HCEC 1CT (cell line): Measurements from ENCODE around the gene EMILIN1.

Experiments used
- DNase-seq: peaks from one replicate; pipeline ENCODE4 v3.0.0-alpha.2; 2017

EMILIN1 gene

DNA sequence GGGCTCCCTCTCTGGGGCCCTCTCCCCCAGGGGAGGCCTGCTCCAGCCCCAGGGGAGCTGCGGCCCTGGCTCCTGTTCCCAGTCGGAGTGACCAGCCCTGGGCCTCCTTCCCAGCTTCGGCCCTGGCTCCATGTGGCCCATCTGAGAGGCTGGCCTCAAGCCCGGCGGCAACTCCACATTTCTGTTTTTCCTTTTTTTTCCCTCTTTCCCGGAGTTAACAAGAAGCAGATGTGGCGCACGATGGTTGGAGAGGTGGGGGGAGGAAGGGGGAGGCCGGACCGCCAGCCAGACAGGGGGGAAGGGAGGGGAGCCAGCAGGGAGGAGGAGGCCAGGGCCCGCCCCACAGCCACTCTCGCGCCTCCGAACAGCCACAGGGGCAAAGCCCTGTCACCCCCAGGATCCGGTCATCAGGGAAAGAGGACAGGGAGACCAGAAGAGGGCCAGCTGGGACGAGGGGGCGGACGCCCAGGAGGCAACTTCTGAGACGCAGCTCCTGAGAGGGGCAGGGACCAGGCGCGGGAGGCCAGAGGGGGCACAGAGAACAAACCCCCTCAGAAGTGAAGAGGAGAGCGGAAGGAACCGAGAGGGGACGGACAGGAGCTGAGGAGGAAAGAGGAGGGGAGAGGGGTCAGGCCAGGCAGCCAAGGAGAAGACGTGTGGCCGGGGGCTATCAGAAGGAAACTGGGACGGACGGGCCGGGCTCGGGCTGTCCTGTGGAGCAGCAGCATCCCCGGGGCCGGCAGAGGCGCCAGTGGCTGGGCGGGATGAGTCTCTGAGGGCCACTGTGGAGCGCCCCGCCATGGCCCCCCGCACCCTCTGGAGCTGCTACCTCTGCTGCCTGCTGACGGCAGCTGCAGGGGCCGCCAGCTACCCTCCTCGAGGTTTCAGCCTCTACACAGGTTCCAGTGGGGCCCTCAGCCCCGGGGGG is at the start of gene EMILIN1:
Gene EMILIN1 (plus strand): TSS at position 349 of the 928 bp plus-strand sequence. CDS start 451 bp downstream, at position 800.
- DNase-seq, result peak; percentile 93

GRCh38 chr2:27029051-27029450 is 49.4 kb upstream of the EMILIN1 start:
- DNase-seq, result peak; percentile 35

- DNase-seq, result peak; percentile 91
These were observed 45.7 kb upstream of the EMILIN1 start, which contains the start of gene TMEM214 for GRCh38 chr2:27032495-27033252. Gene TMEM214, plus strand, starts transcription at chr2:27032965. Its CDS starts 51 bp downstream, at chr2:27033016.

DNA sequence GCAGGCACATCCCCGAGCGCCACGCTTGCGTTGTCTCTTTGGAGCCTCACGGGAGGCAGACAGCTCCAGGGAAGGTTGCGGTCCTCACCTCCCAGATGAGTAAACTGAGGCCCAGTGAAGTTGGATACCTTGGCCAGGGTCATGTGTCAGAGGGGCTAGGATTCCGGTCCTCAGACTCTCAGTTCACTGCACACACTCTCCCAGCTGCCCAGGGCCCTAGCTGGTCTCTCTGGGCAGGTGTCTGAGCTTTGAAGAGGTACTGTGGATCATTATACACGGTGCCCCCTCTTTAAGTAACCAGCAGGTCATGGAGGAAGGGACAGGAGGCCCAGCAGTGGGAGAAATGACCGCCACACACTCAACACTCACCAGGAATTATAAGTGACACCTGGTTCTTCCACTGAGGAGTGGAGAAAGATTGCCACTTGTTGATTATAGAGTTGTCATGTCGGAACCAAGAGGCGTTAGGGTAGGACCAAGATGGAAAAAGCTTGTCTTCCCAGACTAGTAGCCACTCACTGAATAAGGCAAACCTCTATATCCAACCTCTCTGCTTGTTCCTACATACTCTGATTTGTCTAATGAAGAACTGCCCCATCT is 45.1 kb upstream of the EMILIN1 start:
- DNase-seq, result no peak

DNA sequence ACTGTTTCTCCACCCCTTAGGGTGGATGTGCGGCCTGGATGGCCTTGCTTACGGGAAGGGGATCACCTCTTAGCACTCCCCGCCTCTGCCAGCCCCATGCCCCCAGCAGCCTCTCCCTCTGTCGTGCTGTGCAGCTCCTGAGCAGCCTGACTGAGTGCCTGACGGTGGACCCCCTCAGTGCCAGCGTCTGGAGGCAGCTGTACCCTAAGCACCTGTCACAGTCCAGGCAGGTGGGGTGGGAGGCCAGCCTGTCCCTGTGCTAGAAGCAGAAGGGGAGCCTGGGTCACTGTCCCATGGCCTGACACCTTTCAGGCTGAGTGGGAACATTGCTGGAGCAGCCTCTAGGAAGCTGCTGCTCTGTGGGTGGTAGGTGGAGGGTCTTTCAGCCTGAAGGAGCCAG is 40.4 kb upstream of the EMILIN1 start:
- DNase-seq, result no peak

DNA sequence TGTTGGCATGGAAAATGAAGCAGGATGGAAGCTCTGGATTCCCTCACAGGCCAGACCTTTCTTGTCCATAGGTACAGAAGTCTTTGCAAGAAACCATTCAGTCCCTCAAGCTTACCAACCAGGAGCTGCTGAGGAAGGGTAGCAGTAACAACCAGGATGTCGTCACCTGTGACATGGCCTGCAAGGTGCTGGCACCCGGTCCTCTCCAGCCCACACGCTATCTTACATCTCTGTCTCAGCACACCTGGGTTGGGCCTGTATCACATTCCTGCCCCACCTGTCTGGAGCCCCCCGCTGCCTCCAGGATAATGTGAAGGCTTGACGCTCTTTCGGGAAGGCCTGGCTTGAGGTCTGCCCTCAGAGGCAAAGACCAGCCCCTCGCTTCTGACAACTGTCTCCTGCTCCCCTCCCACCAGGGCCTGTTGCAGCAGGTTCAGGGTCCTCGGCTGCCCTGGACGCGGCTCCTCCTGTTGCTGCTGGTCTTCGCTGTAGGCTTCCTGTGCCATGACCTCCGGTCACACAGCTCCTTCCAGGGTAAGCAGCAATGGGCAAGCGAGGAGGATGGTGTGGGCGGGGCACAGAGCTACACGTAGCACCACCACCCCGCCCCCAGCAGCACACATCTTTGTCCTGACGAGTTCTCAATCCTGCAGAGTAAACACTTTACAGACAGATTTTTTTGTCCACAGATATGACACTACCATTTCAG is 39.6 kb upstream of the EMILIN1 start:
- no peak for DNase-seq

DNA sequence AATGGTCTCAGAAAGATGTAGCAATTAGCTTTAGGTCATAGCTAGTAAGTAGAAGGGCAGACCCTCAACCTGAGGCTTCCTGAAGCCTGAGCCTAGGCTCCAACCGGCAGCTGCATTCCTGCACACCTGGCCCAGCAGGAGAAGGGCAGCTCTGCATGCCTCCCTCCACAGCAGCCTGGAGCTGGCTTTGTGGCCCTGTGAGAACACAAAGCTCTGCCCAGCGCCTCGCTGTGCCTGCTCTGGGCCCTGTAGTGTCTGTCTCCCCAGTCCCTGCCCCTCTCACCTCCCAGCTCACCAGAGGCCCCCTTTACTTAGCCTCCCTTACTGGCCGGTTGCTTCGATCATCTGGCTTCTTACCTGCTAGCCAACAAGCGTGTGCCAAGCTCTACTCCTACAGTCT is 39.0 kb upstream of the EMILIN1 start:
- DNase-seq, result no peak

- no peak for DNase-seq
These were observed 38.5 kb upstream of the EMILIN1 start for GRCh38 chr2:27039871-27040270.

- DNase-seq, result no peak
These were observed 38.1 kb upstream of the EMILIN1 start for GRCh38 chr2:27040282-27040681.

GRCh38 chr2:27041752-27042151 is 36.7 kb upstream of the EMILIN1 start:
- no peak for DNase-seq

DNA sequence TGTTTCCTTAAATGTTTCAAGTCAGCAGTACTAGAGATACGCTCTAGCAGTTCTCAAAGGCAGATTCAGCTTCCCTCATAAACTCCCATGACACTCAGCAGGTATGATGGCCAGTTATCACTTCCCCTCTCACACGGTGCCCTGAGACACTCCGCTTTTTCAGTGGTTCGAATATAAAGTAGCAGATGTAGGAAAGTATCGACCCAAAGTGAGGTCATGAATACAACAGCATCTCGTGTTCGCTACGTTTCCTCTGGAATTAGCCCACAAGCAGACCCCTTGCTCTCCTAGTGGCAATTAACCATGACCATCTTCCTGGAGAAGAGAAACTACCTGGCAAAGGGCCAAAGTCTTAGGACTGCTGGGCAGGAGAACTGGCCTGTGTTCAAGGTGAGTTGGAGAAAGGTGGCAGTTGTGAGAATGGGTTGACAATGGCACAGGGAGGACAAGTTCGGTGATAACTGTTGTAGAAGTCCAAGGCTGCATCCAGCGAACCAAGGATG is 36.2 kb upstream of the EMILIN1 start:
- no peak for DNase-seq

- peak; percentile 3 for DNase-seq
These were observed 35.3 kb upstream of the EMILIN1 start for GRCh38 chr2:27042985-27043634.

DNA sequence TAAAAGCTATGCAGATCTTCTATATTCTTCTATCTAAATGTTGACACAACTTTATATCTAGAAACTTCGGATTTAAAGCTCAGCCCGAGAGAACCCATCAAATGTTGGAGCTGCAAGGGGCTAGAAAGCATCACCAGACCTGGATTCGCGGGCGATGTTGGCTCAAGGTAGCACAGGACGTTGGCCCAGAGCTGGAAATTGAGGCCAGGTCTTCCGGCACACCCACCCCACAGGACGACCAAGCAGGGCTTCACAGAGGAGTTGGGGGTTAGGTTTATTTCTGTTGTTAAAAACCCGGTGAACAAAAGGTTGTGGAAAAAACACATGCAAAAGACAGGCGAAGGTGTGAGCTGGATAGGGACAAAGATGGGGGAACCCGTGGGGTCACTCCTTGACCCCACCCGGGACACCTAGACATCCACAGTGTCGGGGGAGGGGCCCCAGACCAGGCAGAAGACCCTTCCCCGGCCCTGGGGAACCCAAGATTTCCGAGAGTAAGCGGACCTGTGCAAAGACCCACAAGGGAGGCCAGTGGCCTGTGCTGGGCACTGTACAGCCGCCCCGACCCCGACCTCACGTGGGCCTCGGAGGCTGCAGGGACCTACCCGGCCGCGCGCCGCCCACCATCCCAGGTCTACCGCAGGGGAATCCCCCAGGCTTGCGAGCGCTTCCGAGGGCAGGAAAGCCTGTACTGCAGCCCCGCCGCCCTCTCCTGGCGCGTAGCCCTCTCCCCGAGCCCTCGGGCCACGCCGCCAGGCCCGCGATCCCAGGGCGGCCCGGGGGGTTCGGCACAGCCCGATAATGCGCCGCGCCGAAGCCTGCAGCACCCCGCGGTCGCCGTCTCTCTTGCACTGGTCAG is 28.8 kb upstream of the EMILIN1 start:
- no peak for DNase-seq

DNA sequence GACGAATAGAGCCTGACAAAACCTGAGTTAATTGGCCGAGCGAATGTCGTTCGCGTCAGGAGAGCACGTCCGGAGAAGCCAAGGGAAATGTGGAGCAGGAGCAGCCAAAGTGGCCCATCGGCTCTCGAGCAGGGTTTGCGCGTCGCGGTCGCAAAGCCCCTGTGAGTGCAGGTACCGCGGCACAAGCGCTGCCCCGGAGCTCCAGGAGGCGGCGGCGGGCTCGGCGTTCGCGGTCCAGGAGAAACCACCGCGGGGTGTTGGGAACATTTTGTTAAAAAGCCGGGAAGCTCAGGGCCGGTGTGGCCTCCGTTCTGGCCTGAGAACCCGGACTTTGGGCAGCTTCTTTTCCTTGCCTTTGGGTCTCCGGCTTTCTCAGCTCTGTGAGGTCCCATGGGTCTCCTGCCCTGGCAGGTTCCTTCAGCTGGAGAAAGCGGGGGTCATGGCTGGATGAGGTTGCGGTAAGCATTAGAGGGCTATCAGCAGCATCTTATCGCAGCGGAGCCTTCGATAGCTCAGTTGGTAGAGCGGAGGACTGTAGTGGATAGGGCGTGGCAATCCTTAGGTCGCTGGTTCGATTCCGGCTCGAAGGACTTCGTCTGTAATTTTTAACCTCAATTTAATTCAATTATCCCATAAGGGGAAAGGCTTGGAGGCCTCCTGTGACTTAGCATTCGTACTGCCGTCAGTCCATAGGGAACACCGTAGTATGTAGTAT is 28.0 kb upstream of the EMILIN1 start:
- DNase-seq, result peak; percentile 95

DNA sequence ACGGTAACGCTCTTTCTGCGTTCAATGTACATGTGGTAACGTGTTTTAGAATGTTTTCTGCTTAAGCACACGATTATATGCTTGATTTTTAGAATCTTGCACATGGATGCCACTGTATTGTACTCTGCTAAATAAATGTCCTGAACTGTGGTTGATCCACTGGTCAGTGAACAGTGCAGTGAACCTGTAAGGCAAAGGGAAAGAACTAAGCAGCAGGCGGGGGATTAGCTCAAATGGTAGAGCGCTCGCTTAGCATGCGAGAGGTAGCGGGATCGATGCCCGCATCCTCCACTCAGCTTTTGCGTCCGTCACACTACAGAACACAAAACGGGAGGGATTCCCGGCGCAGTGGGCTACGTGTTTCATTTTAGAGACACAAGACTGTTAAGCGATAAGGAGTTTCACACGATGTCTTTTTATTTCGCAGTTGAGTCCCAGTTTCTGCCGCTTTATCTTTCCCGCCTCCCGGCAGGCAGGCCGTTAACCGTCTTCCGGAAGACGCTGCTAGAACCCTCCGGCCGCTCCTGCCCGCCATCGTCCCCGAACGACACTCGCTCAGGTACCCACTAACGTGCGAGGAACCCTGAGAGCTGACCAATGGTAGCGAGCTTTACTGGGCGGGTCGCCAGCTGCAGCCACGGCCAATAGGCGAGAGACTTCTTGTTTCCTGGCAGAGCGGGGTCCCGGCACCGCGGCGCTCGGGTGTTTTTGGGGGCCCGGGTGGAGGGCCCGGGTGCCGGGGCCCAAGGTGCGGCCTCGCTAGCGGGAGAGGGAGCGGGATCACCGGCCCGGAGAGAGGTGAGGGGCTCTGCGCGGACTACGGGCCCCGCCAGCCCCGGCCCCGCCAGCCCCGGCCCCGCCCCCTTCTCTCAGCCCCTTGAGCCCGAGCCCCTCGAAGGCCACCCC is 27.2 kb upstream of the EMILIN1 start, which contains the start of gene AGBL5:
Gene AGBL5 (plus strand): TSS at position 673 of the 906 bp plus-strand sequence. CDS start 1,291 bp downstream, outside the sequence.
- peak; percentile 87 for DNase-seq

GRCh38 chr2:27051902-27052645 is 26.3 kb upstream of the EMILIN1 start:
- DNase-seq, result no peak

DNA sequence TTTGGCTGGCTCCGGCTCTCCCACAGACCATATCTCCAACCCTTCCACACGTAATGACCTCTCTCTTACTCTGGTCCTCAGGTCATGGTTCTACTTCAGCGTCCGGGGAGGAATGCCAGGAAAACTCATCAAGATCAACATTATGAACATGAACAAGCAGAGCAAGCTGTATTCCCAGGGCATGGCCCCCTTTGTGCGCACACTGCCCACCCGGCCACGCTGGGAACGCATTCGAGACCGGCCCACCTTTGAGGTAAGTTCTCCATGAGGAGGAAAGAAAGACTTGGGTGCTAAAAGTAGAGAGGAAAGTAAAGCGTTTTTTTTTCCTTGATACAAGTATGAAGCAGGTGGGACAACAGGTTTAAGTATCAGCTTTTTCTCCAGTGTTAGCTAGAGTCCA is 25.1 kb upstream of the EMILIN1 start:
- DNase-seq, result no peak

DNA sequence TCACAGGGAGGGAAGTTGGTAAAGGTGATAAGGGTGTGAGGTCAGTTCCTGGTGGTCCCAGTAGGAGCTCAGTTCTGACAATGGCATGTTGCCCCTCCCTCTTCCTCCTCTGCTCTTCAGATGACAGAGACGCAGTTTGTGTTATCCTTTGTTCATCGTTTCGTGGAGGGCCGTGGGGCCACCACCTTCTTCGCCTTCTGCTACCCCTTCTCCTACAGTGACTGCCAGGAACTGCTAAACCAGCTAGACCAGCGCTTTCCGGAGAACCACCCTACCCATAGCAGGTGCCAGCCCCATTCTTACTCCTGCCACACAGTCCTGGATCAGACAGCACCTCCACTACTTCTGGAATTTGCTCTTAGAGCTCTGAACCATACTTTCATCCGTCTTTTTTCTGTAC is 24.6 kb upstream of the EMILIN1 start:
- DNase-seq, result no peak
